B cell (primary cell): ENCODE measurements around the gene SARS2.

Experiments used
- CTCF ChIP-seq: fragments of 200-600 bp; IDR thresholded peaks from one replicate; pipeline ENCODE4 v1.8.0; 2022; ENCODE audit warnings: antibody characterized with exemption, mild to moderate bottlenecking
- EZH2 ChIP-seq: IDR thresholded peaks from 2 replicates; pipeline ENCODE4 v1.6.1; 2012; ENCODE audit warnings: borderline replicate concordance, low read depth, mild to moderate bottlenecking, moderate library complexity, low read length; ENCODE audit not compliant: insufficient read depth, poor library complexity, severe bottlenecking

DNA sequence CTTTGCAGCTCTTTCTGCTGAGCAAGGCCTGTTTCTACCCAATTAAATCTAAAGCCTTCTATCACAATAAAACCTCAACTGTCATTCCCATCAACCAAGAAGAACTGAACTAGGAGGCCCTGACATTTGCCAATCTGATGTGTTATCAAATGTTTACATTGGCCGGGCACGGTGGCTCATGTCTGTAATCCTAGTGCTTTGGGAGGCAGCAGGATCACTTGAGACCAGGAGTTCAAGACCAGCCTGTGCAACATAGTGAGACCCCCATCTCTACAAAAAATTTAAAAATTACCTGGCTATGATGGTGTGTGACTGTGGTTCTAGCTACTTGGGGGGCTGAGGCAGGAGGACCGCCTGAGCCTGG lies 47.7 kb upstream of the SARS2 start:
- TF ChIP-seq CTCF (no peak), EZH2 (no peak)
